K562 (cell line): ENCODE measurements around the gene TMEM229B. TPM values are rescaled to one million over a fixed set of nuclear protein-coding genes. Genes with fewer than 3 reads are reported as not detected.

Experiments
- ATAC-seq: fragments of 200-7000 bp; cut with Tn5 transposase; 3 replicates; pipeline ENCODE4 v1.9.1; 2020; ENCODE audit warnings: moderate library complexity
- BruUV-seq: library from RNA; stranded (reverse); fragments of 400-500 nt; replicated peaks from 2 replicates; lab custom pipeline; 2021; lab: Mats Ljungman, UMichigan
- CTCF ChIA-PET: fragments of 300-600 bp; formaldehyde crosslinking; extraction: SDS; loops from one replicate; lab custom pipeline; 2021; ENCODE audit warnings: low intra/inter-chr PET ratio; lab: Yijun Ruan, JAX
- POLR2A ChIA-PET: fragments of 300-600, 350-650 bp; sonication (Branson Sonifier 250); formaldehyde crosslinking; extraction: SDS; loops from one replicate; lab custom pipeline; 2021; ENCODE audit warnings: antibody characterized with exemption, inconsistent platforms; lab: Yijun Ruan, JAX
- DNase-seq, 4 experiments: peaks; one replicate each; pipeline versions ENCODE4 v3.0.0 to v3.0.0-alpha.2; 2011 to 2018; ENCODE audit warnings: low spot score in 3 of 4, mixed read lengths in 3 of 4; ENCODE audit errors: extremely low read depth in 1 of 4
- FAIRE-seq: peaks from 2 replicates; lab custom pipeline; 2011; peaks lifted over from hg19 to GRCh38; lab: Jason Lieb, UNC
- H2AFZ ChIP-seq: 2 replicates; pipeline ENCODE4 v1.6.0; 2011; ENCODE audit warnings: low read depth, low read length, control low read depth, inconsistent platforms
- H3K27ac ChIP-seq: fragments of 200-600 bp; 3 replicates; pipeline ENCODE4 v1.8.0; 2011; ENCODE audit warnings: low read depth, mild to moderate bottlenecking, control low read depth, inconsistent platforms, low read length, moderate library complexity, mixed read lengths; ENCODE audit errors: extremely low read depth
- H3K27me3 ChIP-seq, 2 experiments: fragments of 300-600 bp in 1 of 2; 2 replicates in 1 of 2; 3 replicates in 1 of 2; pipeline versions ENCODE4 v1.6.0 to v1.8.0; 2011; ENCODE audit warnings: inconsistent platforms in 2 of 2, low read length in 2 of 2, mild to moderate bottlenecking in 1 of 2, mixed read lengths in 1 of 2, moderate library complexity in 1 of 2; ENCODE audit not compliant: control insufficient read depth in 2 of 2, insufficient read depth in 2 of 2
- H3K36me3 ChIP-seq: fragments of 300-600 bp; 3 replicates; pipeline ENCODE4 v1.8.0; 2011; ENCODE audit warnings: mild to moderate bottlenecking, low read length, inconsistent platforms; ENCODE audit not compliant: control insufficient read depth, insufficient read depth
- H3K4me1 ChIP-seq, 2 experiments: fragments of 200-600 bp in 1 of 2; replicated peaks in 1 of 2; 2 replicates in 1 of 2; 3 replicates in 1 of 2; pipeline versions ENCODE4 v1.5.1 to v1.8.0; 2011; ENCODE audit warnings: inconsistent platforms in 2 of 2, low read length in 2 of 2, mild to moderate bottlenecking in 1 of 2, mixed read lengths in 1 of 2, moderate library complexity in 1 of 2; ENCODE audit not compliant: control insufficient read depth in 2 of 2, insufficient read depth in 2 of 2
- H3K4me2 ChIP-seq: 2 replicates; pipeline ENCODE4 v1.6.1; 2011; ENCODE audit warnings: low read length, control low read depth, inconsistent platforms, mixed read lengths; ENCODE audit not compliant: insufficient read depth
- H3K4me3 ChIP-seq: fragments of 200-600 bp; sonication (generic), shearing (Covaris generic); 2 replicates; pipeline ENCODE4 v1.5.1; 2016; ENCODE audit warnings: control low read depth, inconsistent platforms
- H3K79me2 ChIP-seq: fragments of 200-600 bp; 3 replicates; pipeline ENCODE4 v1.8.0; 2011; ENCODE audit warnings: low read length, inconsistent platforms; ENCODE audit not compliant: control insufficient read depth, insufficient read depth
- H3K9ac ChIP-seq, 2 experiments: 2 replicates each; pipeline versions ENCODE4 v1.6.0 to v1.6.1; 2011; ENCODE audit warnings: low read depth in 2 of 2, low read length in 2 of 2, control low read depth in 1 of 2, inconsistent platforms in 1 of 2, mild to moderate bottlenecking in 1 of 2, mixed read lengths in 1 of 2; ENCODE audit not compliant: insufficient read depth in 1 of 2
- H3K9me1 ChIP-seq: one replicate; pipeline ENCODE4 v1.6.0; 2011; ENCODE audit warnings: inconsistent platforms, mild to moderate bottlenecking, low read length, moderate library complexity; ENCODE audit not compliant: control insufficient read depth, insufficient read depth
- H3K9me3 ChIP-seq: replicated peaks from 2 replicates; pipeline ENCODE4 v1.5.1; 2011; ENCODE audit warnings: low read depth, low read length, inconsistent platforms; ENCODE audit not compliant: control insufficient read depth, insufficient read depth
- H4K20me1 ChIP-seq: replicated peaks from 2 replicates; pipeline ENCODE4 v1.6.1; 2011; ENCODE audit warnings: low read length, inconsistent platforms, mixed read lengths; ENCODE audit not compliant: control insufficient read depth, insufficient read depth
- BCL6 ChIP-seq: fragments of 250-450 bp; sonication (Bioruptor Pico); IDR thresholded peaks from 2 replicates; pipeline ENCODE4 v1.4.0; 2020
- E2F6 ChIP-seq, 2 experiments: IDR thresholded peaks; 2 replicates each; pipeline ENCODE4 v1.6.1; 2011; ENCODE audit warnings: borderline replicate concordance in 1 of 2, control low read depth in 1 of 2, low read depth in 1 of 2, low read length in 1 of 2, mild to moderate bottlenecking in 1 of 2, mixed read lengths in 1 of 2, moderate library complexity in 1 of 2; ENCODE audit not compliant: insufficient read depth in 1 of 2, insufficient read length in 1 of 2, poor library complexity in 1 of 2, severe bottlenecking in 1 of 2; ENCODE audit errors: extremely low read depth in 1 of 2
- KLF13 ChIP-seq: fragments of 450-650 bp; IDR thresholded peaks from 2 replicates; pipeline ENCODE4 v1.6.1; 2016; ENCODE audit warnings: missing genetic modification characterization, low read depth, mild to moderate bottlenecking, missing compliant biosample characterization, moderate library complexity, borderline replicate concordance
- MTA3 ChIP-seq: fragments of 450-650 bp; formaldehyde crosslinking; IDR thresholded peaks from 2 replicates; pipeline ENCODE4 v1.6.1; 2017; ENCODE audit warnings: mild to moderate bottlenecking, borderline replicate concordance
- RBM25 ChIP-seq: fragments of 200-400 bp; formaldehyde crosslinking; IDR thresholded peaks from 2 replicates; pipeline ENCODE4 v1.6.1; 2018; ENCODE audit warnings: low read length, low read depth, moderate library complexity; ENCODE audit not compliant: severe bottlenecking
- RBM39 ChIP-seq: fragments of 200-400 bp; formaldehyde crosslinking; optimal IDR thresholded peaks from 2 replicates; pipeline ENCODE3; 2018; ENCODE audit warnings: low read depth, low read length
- SMARCA5 ChIP-seq: fragments of 450-650 bp; IDR thresholded peaks from 2 replicates; pipeline ENCODE4 v1.6.1; 2016
- VEZF1 ChIP-seq: fragments of 200-800 bp; sonication (Bioruptor generic); IDR thresholded peaks from 2 replicates; pipeline ENCODE4 v1.6.1; 2017; ENCODE audit warnings: missing genetic modification characterization, missing compliant biosample characterization
- ZNF263 ChIP-seq: sonication (generic); formaldehyde crosslinking; IDR thresholded peaks from 2 replicates; pipeline ENCODE4 v1.8.0; 2022; ENCODE audit warnings: mild to moderate bottlenecking, missing genetic modification reagents, borderline replicate concordance
- WGBS: fragments of 100-300 bp; shearing (Covaris generic); methylation state at CpG from one replicate; pipeline ENCODE4 v1.1.6; 2016; ENCODE audit warnings: low coverage, mixed read lengths; ENCODE audit not compliant: insufficient coverage; ENCODE audit errors: missing lambda C conversion rate; 5-methylcytosine and 5-hydroxymethylcytosine counted together
- in situ Hi-C: fragments of 300-500 bp; cut with MboI; formaldehyde crosslinking; loops from 4 replicates; pipeline ENCODE4 v1.15.0; 2018; ENCODE audit warnings: inconsistent platforms, mixed read lengths
- intact Hi-C: fragments of 100-400 bp; cut with micrococcal nuclease; formaldehyde crosslinking; loops from 2 replicates; pipeline ENCODE4 v1.14.2; 2022
- polyA plus RNA-seq, 8 experiments: library from polyadenylated mRNA; depleted of rRNA in 4 of 8; stranded (reverse) in 5 of 8; unstranded in 3 of 8; fragments of >200 nt; fragmentation: Nextera tagmentation in 2 of 8; fragmentation: Illumina TruSeq in 1 of 8; extraction: Ambion mirVana in 2 of 8; extraction: Trizol in 1 of 8; gene quantifications; 2 replicates each; pipeline versions ENCODE4 v1.2.1 to v1.2.3, GENCODE V29; 2011 to 2014; ENCODE audit warnings: inconsistent platforms in 1 of 8, missing spikeins in 1 of 8
- total RNA-seq, 7 experiments: library from RNA; depleted of rRNA in 6 of 7; stranded (reverse); fragments of >200 nt in 6 of 7; fragmentation: Illumina TruSeq in 2 of 7; extraction: Trizol in 2 of 7; gene quantifications; 2 replicates each; pipeline versions ENCODE4 v1.2.1 to v1.2.3, GENCODE V29; 2011 to 2021; ENCODE audit warnings: low replicate concordance in 1 of 7
- TF ChIP-seq, protein P1 (sequence below): sonication (generic); formaldehyde crosslinking; IDR thresholded peaks from 2 replicates; pipeline ENCODE4 v1.8.0; 2022; ENCODE audit warnings: mild to moderate bottlenecking, missing genetic modification reagents
- TF ChIP-seq, protein P2 (sequence below): fragments of 250-450 bp; sonication (Bioruptor Pico); IDR thresholded peaks from 2 replicates; pipeline ENCODE4 v1.8.0; 2022; ENCODE audit warnings: inconsistent platforms

The TMEM229B gene
- total and polyA plus RNA-seq, 9 of the 15 experiments (the other 6 are each of a cell fraction or from before 2014, with no cell fraction given) = not detected

DNA sequence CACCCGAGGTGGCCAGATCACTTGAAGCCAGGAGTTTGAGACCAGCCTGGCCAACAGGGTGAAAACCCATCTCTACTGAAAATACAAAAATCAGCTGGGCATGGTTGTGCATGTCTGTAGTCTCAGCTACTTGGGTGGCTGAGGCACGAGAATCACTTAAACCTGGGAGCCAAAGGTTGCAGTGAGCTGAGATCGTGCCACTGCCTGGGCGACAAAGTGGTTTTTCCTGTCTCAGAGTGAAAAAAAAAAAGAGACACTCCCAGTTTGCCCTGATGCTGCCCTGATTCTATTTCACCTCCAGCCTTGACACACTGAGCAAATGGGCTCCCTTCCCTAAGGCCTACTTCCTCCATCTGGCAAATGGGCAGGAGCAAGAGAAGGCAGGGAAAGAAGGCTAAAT lies 48.0 kb downstream of the TMEM229B start (continued):
- no peak for TF ChIP-seq VEZF1 (CRISPR knock-in tag)
- TF ChIP-seq BCL6 = no peak

- no TSS peak for BruUV-seq
- Histone ChIP-seq H3K4me1 (no peaks in the 10 kb centered on the region; a peak in 2 of 5 replicates), H3K9ac (no peak overlapping the region), H3K4me3 (no peak overlapping the region), H3K79me2 (no peaks in the 10 kb centered on the region), H3K9me1 (no peaks in the 10 kb centered on the region), H3K36me3 (no peaks in the 10 kb centered on the region), H3K27me3 (peaks cover 5 to 26% of the 10 kb centered on the region in 2 experiments; a peak in 4 of 5 replicates), H3K4me2 (no peak overlapping the region), H3K9me3 (no peaks in the 10 kb centered on the region), H3K27ac (no peak overlapping the region), H4K20me1 (no peaks in the 10 kb centered on the region), H2AFZ (no peak overlapping the region)
- ChIA-PET POLR2A (interaction anchor here (1.0 to 1.2 kb wide), 2 partner anchors 10 to 63 kb away, joined by 5 read pairs; no protein-coding TSS in a partner anchor), CTCF (no interaction called here)
- in situ Hi-C loops (loop anchor here (10.0 kb wide), 1 partner anchor 266 kb away; the partner anchor contains the start of gene RDH12), intact Hi-C loops (no loop called here)
- TF ChIP-seq RBM25 (peak; percentile 78), MTA3 (no peak), E2F6 (IDR thresholded peaks at IDR 0.05; ENCODE audit: borderline replicate concordance in 1 of 2, extremely low read depth in 1 of 2, insufficient read depth in 1 of 2, insufficient read length in 1 of 2, low read depth in 1 of 2, low read length in 1 of 2, poor library complexity in 1 of 2, severe bottlenecking in 1 of 2) (no peak), SMARCA5 (no peak), RBM39 (no peak), ZNF263 (CRISPR knock-in tag) (no peak), KLF13 (no peak)
- TF ChIP-seq, protein P1, sequence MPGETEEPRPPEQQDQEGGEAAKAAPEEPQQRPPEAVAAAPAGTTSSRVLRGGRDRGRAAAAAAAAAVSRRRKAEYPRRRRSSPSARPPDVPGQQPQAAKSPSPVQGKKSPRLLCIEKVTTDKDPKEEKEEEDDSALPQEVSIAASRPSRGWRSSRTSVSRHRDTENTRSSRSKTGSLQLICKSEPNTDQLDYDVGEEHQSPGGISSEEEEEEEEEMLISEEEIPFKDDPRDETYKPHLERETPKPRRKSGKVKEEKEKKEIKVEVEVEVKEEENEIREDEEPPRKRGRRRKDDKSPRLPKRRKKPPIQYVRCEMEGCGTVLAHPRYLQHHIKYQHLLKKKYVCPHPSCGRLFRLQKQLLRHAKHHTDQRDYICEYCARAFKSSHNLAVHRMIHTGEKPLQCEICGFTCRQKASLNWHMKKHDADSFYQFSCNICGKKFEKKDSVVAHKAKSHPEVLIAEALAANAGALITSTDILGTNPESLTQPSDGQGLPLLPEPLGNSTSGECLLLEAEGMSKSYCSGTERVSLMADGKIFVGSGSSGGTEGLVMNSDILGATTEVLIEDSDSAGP (CRISPR knock-in tag) = no peak
- TF ChIP-seq, protein P2, sequence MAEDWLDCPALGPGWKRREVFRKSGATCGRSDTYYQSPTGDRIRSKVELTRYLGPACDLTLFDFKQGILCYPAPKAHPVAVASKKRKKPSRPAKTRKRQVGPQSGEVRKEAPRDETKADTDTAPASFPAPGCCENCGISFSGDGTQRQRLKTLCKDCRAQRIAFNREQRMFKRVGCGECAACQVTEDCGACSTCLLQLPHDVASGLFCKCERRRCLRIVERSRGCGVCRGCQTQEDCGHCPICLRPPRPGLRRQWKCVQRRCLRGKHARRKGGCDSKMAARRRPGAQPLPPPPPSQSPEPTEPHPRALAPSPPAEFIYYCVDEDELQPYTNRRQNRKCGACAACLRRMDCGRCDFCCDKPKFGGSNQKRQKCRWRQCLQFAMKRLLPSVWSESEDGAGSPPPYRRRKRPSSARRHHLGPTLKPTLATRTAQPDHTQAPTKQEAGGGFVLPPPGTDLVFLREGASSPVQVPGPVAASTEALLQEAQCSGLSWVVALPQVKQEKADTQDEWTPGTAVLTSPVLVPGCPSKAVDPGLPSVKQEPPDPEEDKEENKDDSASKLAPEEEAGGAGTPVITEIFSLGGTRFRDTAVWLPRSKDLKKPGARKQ (CRISPR knock-in tag) = no peak
- DNase-seq = no peak
- FAIRE-seq = no peak
- no peak for ATAC-seq
- 0% methylated on average over 1 of the region's 1 CpG for WGBS
Measured at GRCh38 chr14:67438969-67439368, 49.6 kb downstream of the TMEM229B start.
